Measurements from ENCODE around the gene CNIH3. TPM values are rescaled to one million over a fixed set of nuclear protein-coding genes. Genes with fewer than 3 reads are reported as not detected.

Gene CNIH3
- total RNA-seq, 1 donor from 2014 or later, result 2.5 TPM

DNA sequence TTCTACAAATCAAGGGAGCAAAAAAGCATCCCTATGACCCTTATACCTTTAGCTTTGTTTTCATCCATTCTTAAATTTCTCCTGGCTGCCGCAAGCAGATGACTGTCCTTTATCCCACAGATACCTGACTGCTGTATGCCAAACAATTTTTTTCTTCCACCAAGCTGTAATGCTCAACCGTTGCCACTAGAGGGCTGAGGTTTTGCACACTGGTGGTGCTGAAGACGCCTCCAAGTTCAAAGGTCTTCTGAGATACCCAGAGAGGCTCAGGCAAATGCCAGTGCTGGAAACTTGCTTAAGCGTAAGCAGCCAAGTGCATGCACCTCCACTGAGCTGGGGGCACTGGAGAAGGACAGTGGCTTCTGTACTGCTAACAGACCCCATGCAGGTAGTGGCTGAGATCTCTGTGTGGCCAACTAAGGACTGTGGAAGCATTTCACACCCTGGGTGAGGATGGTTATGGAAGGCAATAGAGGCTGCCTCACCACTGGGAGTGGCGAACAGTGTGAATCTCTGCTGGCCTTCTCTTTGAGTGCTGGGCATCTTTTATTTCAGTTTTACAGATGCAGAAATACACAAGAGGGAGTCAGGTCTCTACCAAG lies 28.5 kb downstream of the CNIH3 start:
- Histone ChIP-seq H3K27me3 (no peaks in the 10 kb centered on the region), H3K79me2 (ENCODE audit: low read depth) (no peaks in the 10 kb centered on the region), H3K36me3 (no peaks in the 10 kb centered on the region), H2AFZ (replicated peaks) (no peak overlapping the region), H3K9ac (no peak overlapping the region), H3F3A (ENCODE audit: low read depth) (no peaks in the 10 kb centered on the region), H3K4me2 (no peak overlapping the region), H3K27ac (no peak overlapping the region), H3K4me3 (no peak overlapping the region), H4K20me1 (ENCODE audit: low read depth) (no peaks in the 10 kb centered on the region), H3K4me1 (peaks cover 6% of the 10 kb centered on the region), H3K9me3 (ENCODE audit: low read depth) (no peaks in the 10 kb centered on the region)
- Mint-ChIP-seq H3K36me3 (no peaks in the 10 kb centered on the region), H3K27ac (peak overlapping the region; percentile 46), H3K9me3 (no peaks in the 10 kb centered on the region), H3K27me3 (ENCODE audit: insufficient read depth, low read depth) (peaks cover 3% of the 10 kb centered on the region), H3K4me3 (no peak overlapping the region), H3K4me1 (peaks cover 4% of the 10 kb centered on the region)
- DNase-seq (ENCODE audit: low spot score), result peak; percentile 52
- TF ChIP-seq, protein P1, sequence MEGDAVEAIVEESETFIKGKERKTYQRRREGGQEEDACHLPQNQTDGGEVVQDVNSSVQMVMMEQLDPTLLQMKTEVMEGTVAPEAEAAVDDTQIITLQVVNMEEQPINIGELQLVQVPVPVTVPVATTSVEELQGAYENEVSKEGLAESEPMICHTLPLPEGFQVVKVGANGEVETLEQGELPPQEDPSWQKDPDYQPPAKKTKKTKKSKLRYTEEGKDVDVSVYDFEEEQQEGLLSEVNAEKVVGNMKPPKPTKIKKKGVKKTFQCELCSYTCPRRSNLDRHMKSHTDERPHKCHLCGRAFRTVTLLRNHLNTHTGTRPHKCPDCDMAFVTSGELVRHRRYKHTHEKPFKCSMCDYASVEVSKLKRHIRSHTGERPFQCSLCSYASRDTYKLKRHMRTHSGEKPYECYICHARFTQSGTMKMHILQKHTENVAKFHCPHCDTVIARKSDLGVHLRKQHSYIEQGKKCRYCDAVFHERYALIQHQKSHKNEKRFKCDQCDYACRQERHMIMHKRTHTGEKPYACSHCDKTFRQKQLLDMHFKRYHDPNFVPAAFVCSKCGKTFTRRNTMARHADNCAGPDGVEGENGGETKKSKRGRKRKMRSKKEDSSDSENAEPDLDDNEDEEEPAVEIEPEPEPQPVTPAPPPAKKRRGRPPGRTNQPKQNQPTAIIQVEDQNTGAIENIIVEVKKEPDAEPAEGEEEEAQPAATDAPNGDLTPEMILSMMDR (IDR thresholded peaks at IDR 0.05), result peak; percentile 87
- TF ChIP-seq EZH2phosphoT487 (IDR thresholded peaks at IDR 0.05) (no peak), EZH2 (IDR thresholded peaks at IDR 0.05) (no peak)

DNA sequence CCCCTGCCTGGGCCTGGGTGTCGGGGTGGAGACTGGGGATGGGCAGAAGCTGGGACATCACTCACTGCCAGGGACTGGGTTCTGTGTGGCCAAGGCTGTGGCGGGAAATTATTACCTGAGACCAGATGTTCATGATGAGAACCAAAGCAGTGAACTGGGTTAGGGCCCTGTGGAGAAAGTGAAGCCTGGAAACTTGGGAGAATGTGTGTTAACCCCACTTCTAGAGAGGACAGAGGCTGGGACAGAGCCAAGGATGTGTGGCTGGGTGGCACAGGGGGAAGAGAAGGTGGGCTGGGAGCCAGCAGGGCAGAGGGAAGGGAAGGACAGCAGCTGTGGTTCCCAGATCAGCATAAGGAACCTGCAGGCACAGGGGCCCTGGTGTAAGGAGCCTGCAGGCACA lies 31.3 kb downstream of the CNIH3 start:
- Mint-ChIP-seq H3K27ac (peak overlapping the region; percentile 6), H3K36me3 (no peaks in the 10 kb centered on the region)

DNA sequence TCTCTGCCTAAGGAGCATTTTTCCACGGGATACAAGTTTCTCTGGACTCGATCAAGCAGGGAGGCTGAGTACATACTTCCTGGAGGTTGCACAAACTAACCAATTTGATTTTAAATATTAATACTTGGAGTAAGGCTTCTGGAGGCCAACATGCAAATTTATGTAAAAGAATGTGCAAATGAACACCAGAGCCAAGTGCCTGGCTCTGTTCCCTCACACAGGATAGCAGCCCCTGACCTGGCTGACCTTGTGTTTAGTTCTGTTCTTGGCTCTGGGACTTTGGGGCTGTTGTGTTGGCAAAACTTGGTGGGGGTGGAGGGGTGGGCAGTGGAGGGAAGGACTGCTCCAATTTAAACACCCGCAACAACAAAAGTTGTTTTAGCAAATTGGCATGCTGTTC lies 34.2 kb downstream of the CNIH3 start:
- no peak for DNase-seq (ENCODE audit: low spot score)
- TF ChIP-seq EZH2phosphoT487 (IDR thresholded peaks at IDR 0.05), result no peak
- TF ChIP-seq, protein P1 (IDR thresholded peaks at IDR 0.05), result no peak
- TF ChIP-seq EZH2 (IDR thresholded peaks at IDR 0.05), result no peak
- Mint-ChIP-seq H3K36me3 (no peaks in the 10 kb centered on the region), H3K27me3 (ENCODE audit: insufficient read depth, low read depth) (no peaks in the 10 kb centered on the region), H3K9me3 (no peaks in the 10 kb centered on the region), H3K4me1 (no peaks in the 10 kb centered on the region), H3K27ac (no peak overlapping the region), H3K4me3 (no peak overlapping the region)
- no peaks in the 10 kb centered on the region for H4K20me1 ChIP-seq (ENCODE audit: low read depth)
- no peak overlapping the region for H3K4me2 ChIP-seq
- H2AFZ ChIP-seq (replicated peaks), result no peak overlapping the region
- H3K9ac ChIP-seq, result no peak overlapping the region
- H3K4me1 ChIP-seq, result no peaks in the 10 kb centered on the region
- no peak overlapping the region for H3K27ac ChIP-seq
- H3K36me3 ChIP-seq, result no peaks in the 10 kb centered on the region
- no peaks in the 10 kb centered on the region for H3K79me2 ChIP-seq (ENCODE audit: low read depth)
- no peaks in the 10 kb centered on the region for H3K27me3 ChIP-seq
- H3K4me3 ChIP-seq, result no peak overlapping the region
- no peaks in the 10 kb centered on the region for H3F3A ChIP-seq (ENCODE audit: low read depth)
- H3K9me3 ChIP-seq (ENCODE audit: low read depth), result no peaks in the 10 kb centered on the region

More for the DNA sequence above, 31.3 kb downstream of the CNIH3 start:
- TF ChIP-seq EZH2phosphoT487 (IDR thresholded peaks at IDR 0.05) (no peak), EZH2 (IDR thresholded peaks at IDR 0.05) (no peak)
- TF ChIP-seq, protein P1 (IDR thresholded peaks at IDR 0.05), result no peak
- Histone ChIP-seq H3F3A (ENCODE audit: low read depth) (no peaks in the 10 kb centered on the region), H3K36me3 (no peaks in the 10 kb centered on the region), H3K4me1 (no peaks in the 10 kb centered on the region), H3K4me3 (no peak overlapping the region), H3K27ac (no peak overlapping the region), H4K20me1 (ENCODE audit: low read depth) (no peaks in the 10 kb centered on the region), H3K9ac (no peak overlapping the region), H3K27me3 (no peaks in the 10 kb centered on the region), H3K4me2 (no peak overlapping the region), H3K79me2 (ENCODE audit: low read depth) (no peaks in the 10 kb centered on the region), H3K9me3 (ENCODE audit: low read depth) (no peaks in the 10 kb centered on the region), H2AFZ (replicated peaks) (no peak overlapping the region)
- Mint-ChIP-seq H3K9me3 (no peaks in the 10 kb centered on the region), H3K4me3 (no peak overlapping the region), H3K27me3 (ENCODE audit: insufficient read depth, low read depth) (peaks cover 2% of the 10 kb centered on the region), H3K4me1 (no peaks in the 10 kb centered on the region)
- DNase-seq (ENCODE audit: low spot score), result no peak
